Nephron progenitor cell (in vitro differentiated cells): Measurements from ENCODE around the gene MESP1.

Experiments
- DNase-seq: peaks from one replicate; pipeline ENCODE4 v3.0.0; 2021
- H3K27ac Mint-ChIP-seq: 2 replicates; pipeline ENCODE4 v1.8.0; 2021; ENCODE audit warnings: mild to moderate bottlenecking, moderate library complexity, mixed read lengths
- H3K27me3 Mint-ChIP-seq: 2 replicates; pipeline ENCODE4 v1.8.0; 2021; ENCODE audit warnings: mild to moderate bottlenecking, low read depth, mixed read lengths; ENCODE audit not compliant: poor library complexity
- H3K36me3 Mint-ChIP-seq: 2 replicates; pipeline ENCODE4 v1.8.0; 2021; ENCODE audit warnings: low read depth, mixed read lengths
- H3K4me1 Mint-ChIP-seq: 2 replicates; pipeline ENCODE4 v1.8.0; 2021; ENCODE audit warnings: mixed read lengths
- H3K4me3 Mint-ChIP-seq: 2 replicates; pipeline ENCODE4 v1.8.0; 2021; ENCODE audit warnings: mild to moderate bottlenecking, moderate library complexity, mixed read lengths
- H3K9me3 Mint-ChIP-seq: 2 replicates; pipeline ENCODE4 v1.8.0; 2021; ENCODE audit warnings: mild to moderate bottlenecking, moderate library complexity, mixed read lengths
- CTCF ChIP-seq: fragments of 200-600 bp; sonication (generic); IDR thresholded peaks from 2 replicates; pipeline ENCODE4 v1.5.0; 2021; ENCODE audit warnings: antibody characterized with exemption

MESP1 gene

GRCh38 chr15:89765694-89766093 lies 14.6 kb upstream of the MESP1 start:
- no peak overlapping the region for H3K27ac Mint-ChIP-seq

GRCh38 chr15:89761929-89762328 lies 10.9 kb upstream of the MESP1 start:
- no peak for DNase-seq
- H3K27me3 Mint-ChIP-seq, result peaks cover 53% of the 10 kb centered on the region
- TF ChIP-seq CTCF, result no peak
- H3K4me1 Mint-ChIP-seq, result peaks cover 36% of the 10 kb centered on the region
- H3K36me3 Mint-ChIP-seq, result no peaks in the 10 kb centered on the region
- peaks cover 5% of the 10 kb centered on the region for H3K9me3 Mint-ChIP-seq
- H3K4me3 Mint-ChIP-seq, result no peak overlapping the region
- no peak overlapping the region for H3K27ac Mint-ChIP-seq

More at GRCh38 chr15:89765694-89766093, 14.6 kb upstream of the MESP1 start:
- H3K4me1 Mint-ChIP-seq, result peaks cover 5% of the 10 kb centered on the region
- no peak for DNase-seq
- no peak for TF ChIP-seq CTCF
- no peaks in the 10 kb centered on the region for H3K36me3 Mint-ChIP-seq
- H3K27me3 Mint-ChIP-seq, result peaks cover 57% of the 10 kb centered on the region
- no peak overlapping the region for H3K4me3 Mint-ChIP-seq
- peaks cover 5% of the 10 kb centered on the region for H3K9me3 Mint-ChIP-seq

- no peaks in the 10 kb centered on the region for H3K36me3 Mint-ChIP-seq
- peaks cover 54% of the 10 kb centered on the region for H3K27me3 Mint-ChIP-seq
- peak; percentile 14 for TF ChIP-seq CTCF
- peaks cover 5% of the 10 kb centered on the region for H3K9me3 Mint-ChIP-seq
- DNase-seq, result no peak
- H3K4me3 Mint-ChIP-seq, result no peak overlapping the region
- H3K4me1 Mint-ChIP-seq, result peaks cover 36% of the 10 kb centered on the region
- H3K27ac Mint-ChIP-seq, result no peak overlapping the region
Observed at GRCh38 chr15:89761009-89761831, 10.2 kb upstream of the MESP1 start.

- H3K9me3 Mint-ChIP-seq, result peaks cover 5% of the 10 kb centered on the region
- peak; percentile 92 for DNase-seq
- H3K27ac Mint-ChIP-seq, result no peak overlapping the region
- H3K27me3 Mint-ChIP-seq, result peaks cover 54% of the 10 kb centered on the region
- H3K4me1 Mint-ChIP-seq, result peaks cover 36% of the 10 kb centered on the region
- TF ChIP-seq CTCF, result peak; percentile 94
- H3K4me3 Mint-ChIP-seq, result no peak overlapping the region
- H3K36me3 Mint-ChIP-seq, result no peaks in the 10 kb centered on the region
Observed at GRCh38 chr15:89760303-89761008, 9.4 kb upstream of the MESP1 start.

GRCh38 chr15:89759835-89760234 lies 8.8 kb upstream of the MESP1 start:
- H3K4me1 Mint-ChIP-seq, result peaks cover 36% of the 10 kb centered on the region
- H3K9me3 Mint-ChIP-seq, result peaks cover 5% of the 10 kb centered on the region
- no peak overlapping the region for H3K4me3 Mint-ChIP-seq
- DNase-seq, result no peak
- no peaks in the 10 kb centered on the region for H3K36me3 Mint-ChIP-seq
- H3K27ac Mint-ChIP-seq, result no peak overlapping the region
- peaks cover 51% of the 10 kb centered on the region for H3K27me3 Mint-ChIP-seq
- no peak for TF ChIP-seq CTCF
